NCI-H774 (cell line): ENCODE measurements around the gene SHMT2.
"Not testable (repeated sequence)": the region's sequence is repeated elsewhere in the genome, so short reads cannot be mapped to it uniquely, and the experiment has no call there.

Experiments used
- DNase-seq: peaks from one replicate; lab custom pipeline; 2025; lab: John Stamatoyannopoulos, UW

The SHMT2 gene

DNA sequence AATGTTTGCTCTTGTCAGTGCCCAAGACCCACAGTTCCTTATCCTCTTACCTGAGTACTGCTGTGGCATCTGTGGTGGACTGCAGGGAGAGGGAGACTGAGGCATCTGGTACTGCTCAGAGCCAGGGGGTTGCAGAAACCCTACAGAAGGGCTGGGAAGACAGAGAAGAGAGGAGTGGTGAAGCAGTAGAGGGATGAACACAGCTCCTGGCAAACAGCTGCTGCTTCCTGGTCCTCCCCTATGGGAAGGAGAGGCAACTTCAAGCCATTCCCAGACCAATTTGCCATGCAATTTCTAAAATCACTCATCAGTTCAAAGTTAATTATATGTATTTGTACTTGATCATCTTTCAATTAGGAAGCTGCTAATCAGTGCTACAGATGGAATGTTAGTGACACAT, 37.2 kb downstream of the SHMT2 start:
- DNase-seq: no peak

DNA sequence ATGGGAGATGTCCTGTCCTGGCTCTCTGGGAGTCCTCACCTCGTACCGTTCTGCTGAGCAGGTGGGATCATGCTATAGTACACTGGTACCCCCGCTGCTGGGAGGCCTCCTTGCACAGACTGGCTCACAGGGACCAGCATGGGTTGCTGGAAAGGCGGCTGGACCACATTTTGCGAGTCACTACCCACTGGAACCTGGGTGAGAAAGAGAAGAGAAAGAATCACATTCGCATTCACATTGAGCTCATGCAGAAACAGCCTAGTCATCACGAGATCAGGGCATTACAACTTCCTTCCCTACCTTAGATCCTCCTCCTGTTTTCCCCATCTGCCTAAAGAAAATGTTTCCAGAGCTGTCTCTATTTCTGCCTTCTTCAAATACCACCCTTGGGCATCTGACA, 38.8 kb downstream of the SHMT2 start:
- no peak for DNase-seq

DNA sequence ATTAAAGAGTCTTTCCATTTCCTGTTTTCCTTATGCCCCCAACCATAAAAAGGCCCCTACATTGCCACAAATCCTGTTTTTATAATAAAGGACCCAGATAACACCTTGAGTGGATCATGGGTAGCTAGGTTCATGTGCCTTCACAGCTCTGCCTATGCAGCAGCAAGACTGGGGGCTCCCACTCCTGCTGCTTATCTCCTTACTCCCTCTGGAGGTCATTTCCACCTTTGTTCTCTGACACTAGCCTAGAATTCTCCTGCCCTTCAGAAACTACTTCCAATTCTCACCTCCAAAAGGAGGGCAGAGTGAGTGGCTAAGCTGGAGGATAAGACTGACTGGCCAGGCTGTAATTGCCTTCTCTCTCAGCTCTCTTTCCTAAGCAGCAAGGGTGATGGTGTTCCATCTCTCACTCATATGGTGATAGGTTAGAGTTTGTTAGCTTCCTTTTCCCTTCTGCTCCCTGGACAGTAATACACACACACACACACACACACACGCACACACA, 41.5 kb downstream of the SHMT2 start:
- DNase-seq: no peak

DNA sequence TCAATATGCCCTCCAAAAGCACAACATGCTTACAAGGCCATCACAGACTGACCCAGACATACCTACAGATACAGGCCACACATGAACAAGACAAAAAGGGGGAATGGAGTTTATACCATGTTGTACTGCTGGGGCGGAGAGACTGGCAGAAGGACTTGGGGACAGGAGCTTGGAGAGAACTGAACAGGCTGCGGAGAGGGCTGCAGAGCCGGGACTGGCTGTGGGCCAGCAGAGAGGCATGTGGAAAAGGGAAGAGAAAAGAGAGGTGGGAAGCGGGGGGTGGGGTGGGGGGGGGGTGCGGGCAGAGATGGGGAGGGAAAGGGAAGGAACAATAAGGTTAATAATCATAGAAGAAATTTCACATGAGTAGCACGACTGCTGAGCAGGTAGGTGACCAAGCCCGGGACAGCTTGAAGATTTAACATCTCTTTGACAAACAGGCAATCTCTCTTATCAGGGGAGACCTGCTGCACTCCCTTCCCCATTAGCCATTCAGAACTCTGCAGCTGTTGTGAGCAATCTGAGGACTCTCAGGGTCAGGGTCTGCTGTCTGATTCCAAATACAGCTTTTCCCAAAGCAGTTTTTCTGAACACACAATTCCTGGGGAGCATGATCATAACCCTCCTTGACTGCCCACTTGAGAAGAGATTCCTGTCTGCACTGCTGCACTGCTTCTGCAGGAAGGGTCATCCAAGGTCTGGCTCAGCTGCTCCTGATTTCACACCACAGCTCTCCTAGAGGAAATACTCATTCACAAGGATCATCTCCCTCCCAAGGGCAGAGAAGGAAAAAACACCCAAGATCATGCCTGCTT, 43.0 kb downstream of the SHMT2 start:
- no peak for DNase-seq

DNA sequence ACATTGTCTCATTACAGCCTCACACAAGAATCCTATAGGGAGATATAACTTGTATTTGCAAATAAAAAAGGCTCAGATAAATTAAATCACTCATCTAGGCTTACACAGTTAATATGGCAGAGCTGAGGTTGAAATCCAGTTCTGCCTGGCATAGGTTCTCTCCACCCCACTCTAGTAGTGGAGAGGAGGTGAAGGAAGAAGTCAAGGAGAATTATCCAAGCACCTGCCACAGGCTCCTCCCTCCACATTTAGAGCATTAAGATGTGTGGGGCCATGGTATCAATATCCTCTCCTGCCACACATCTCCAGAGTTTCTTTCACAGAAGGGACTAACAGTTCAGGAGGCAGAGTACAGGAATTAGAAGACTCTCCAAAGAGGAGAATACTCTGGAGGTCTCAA, 44.0 kb downstream of the SHMT2 start:
- no peak for DNase-seq

DNA sequence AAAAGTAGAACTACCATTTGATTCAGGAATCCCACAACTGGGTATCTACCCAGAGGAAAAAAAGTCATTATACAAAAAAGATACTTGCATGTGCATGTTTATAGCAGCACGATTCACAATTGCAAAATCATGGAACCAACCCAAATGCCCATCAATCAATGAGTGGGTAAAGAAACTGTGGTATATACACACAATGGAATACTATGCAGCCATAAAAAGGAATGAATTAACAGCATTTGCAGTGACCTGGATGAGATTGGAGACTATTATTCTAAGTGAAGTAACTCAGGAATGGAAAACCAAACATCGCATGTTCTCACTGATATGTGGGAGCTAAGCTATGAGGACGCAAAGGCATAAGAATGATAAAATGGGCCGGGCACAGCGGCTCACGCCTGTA, 46.7 kb downstream of the SHMT2 start:
- not testable (repeated sequence) for DNase-seq

DNA sequence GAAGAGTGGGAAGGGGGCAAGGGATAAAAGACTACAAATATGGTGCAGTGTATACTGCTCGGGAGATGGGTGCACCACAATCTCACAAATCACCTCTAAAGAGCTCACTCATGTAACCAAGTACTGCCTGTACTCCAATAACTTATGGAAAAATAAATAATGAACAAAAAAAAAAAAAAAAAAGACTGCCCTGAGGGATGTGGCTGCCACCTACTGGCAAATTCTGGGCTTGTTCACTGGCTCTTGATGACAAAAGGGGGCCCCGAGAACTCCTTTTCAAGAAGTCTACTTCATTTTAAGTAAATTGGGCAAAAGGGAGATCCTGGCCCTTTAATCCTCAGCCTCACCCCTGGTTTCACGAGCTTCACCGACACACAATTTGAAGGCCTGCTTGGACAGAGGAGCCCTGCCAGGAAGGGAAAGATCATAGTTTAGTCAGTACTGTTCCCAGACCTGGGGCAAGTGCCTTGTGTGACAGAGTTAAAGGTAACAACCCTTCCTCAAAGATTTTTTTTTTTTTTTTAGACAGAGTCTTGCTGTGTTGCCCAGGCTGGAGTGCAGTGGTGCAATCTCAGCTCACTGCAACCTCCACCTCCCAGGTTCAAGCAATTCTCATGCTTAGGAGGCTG, 47.5 kb downstream of the SHMT2 start:
- DNase-seq: no peak

DNA sequence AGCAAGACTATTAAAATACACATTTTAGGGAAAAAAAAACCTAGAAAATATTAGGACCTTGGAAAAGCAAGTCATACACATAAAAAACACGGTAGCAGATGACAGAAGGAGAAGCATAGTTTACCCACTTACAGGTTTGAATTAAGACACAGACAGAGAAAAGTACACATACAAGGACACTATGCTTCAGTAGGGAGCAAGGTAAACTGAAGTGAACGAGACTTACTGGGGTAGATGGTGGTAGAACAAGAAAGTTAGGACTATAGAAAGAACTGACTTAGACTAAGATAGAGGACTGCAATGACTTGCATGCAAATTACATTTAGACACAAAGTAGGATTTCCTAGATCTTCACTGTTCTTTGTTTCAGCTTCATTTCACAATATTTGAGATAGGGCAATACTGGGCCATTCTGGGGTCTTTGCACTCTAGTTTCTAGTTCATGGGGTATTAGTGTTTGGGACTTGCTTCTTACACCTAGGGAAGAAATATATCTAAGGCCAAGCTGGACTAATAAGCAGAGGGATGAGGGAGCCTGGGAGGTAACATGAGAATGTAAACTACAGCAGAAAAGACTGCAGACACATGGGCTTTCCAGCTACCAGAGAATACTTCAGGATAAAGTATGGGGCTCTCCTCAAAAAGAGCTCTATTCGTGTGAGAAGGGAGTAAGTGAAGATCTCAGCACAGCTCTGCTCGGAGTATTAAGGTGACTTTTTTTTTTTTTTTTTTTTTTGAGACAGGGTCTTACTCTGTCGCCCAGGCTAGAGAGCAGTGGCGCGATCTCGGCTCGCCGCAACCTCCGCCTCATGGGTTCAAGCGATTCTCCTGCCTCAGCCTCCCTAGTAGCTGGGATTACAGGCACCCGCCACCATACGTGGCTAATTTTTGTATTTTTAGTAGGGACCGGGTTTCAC, 49.2 kb downstream of the SHMT2 start:
- no peak for DNase-seq

DNA sequence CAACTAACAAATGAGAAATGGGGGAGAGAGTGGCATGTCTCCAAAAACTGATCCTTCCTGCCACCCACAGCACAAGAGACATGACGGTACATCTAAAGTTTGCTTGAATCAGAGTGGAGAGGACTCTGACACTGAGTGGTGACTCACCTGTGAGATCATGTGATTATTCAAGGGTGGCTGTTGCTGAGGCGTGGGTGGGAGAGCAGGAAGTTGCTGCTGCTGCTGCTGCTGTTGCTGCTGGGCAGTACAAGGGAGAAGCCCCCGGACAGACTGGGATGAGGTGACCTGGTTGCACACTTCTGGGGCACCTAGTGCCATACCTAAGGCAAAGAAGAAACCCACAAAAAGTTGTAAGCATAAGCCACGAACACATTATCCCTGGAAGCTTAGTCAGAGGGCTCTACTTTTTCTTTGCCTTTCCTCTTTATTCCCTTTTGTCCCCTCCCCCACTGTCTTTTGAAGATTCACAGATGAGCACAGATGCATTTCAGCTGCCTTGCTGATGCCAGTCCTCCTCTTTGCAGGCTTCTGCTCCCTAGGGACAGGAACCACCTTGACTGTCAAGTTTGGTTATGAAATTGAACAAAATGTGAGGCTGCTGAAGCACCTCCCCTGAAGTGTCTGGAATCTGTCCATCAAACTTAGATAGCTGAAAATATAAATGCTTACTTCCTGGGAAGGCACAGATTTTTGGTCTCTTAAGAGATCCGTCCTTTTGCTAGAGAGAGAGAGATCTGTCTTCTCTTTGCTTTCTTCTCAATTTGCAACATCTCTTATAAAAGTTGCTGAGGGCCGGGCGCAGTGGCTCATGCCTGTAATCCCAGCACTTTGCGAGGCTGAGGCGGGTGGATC, 50.9 kb downstream of the SHMT2 start:
- DNase-seq: no peak

DNA sequence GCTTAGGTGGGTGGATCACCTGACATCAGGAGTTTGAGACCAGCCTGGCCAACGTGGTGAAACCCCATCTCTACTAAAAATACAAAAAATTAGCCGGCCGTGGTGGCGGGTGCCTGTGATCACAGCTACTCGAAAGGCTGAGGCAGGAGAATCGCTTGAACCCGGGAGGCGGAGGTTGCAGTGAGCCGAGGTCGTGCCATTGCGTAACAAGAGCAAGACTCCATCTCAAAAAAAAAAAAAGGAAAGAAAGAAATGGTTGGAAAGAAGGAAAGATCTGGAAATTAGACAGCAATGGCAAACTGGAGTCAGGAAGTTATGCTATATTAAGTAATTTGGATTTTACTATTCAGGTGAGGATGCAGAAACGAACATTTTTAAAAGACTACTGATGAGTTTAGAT, 52.6 kb downstream of the SHMT2 start:
- DNase-seq: not testable (repeated sequence)
